ENCODE results near the gene FBH1. TPM values are rescaled to one million over a fixed set of nuclear protein-coding genes. Genes with fewer than 3 reads are reported as not detected.
A peak's percentile ranks its signal among the peaks of the same experiment; 100 is the strongest.
"Not testable (repeated sequence)": the region's sequence is repeated elsewhere in the genome, so short reads cannot be mapped to it uniquely, and the experiment has no call there.

The FBH1 gene
- total and polyA plus RNA-seq, 4 donors: 19.9 to 58.4 (median 48.1) TPM

DNA sequence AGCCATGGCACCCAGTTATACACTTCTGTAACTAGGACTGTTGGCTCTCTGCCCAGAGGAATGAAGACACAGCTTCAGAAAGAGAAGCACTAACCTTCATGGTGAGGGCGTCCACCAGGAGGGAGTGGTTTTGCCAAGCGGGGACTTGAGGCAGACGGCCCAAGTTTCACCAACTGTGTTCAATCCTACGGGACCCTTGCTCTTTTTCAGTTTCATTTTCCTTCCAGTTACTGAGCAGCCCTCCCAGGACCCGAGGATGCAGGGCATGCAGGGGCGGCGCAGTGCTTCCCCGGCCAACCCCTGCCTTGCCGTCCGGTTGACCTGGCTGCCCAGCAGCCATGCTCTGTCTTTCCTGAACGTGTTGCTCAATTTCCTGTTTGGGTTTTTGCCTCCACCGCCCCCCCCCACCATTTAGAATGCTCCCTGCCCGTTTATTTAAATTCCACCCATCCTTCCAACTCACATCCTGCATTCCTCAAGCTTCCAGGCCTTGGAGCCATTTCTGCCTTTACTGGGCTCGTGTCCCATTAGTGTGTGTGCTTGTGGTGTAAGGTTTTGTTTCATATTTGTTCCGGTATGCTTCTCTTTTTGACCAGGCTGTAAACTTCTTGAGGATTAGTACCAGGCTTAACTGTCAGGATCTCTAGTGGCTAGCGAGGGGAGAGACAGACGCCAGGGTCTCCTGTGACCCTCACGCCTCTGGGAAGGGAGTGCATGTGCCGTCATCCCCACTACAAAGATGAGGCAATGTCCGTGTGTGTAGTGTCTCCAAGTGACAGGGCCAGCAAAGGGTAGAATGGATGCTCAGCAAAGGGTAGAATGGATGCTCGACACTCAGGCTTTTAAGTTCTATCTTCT is 55.7 kb downstream of the FBH1 start:
- Histone ChIP-seq H3K4me1 (ENCODE audit: control insufficient read depth in 4 of 4, insufficient read depth in 4 of 4, low read length in 3 of 4) (peaks cover 2 to 20% (median 8%) of the 10 kb centered on the region in 4 donors), H3K27me3 (ENCODE audit: control insufficient read depth in 4 of 4, insufficient read depth in 4 of 4, low read length in 3 of 4) (no peaks in the 10 kb centered on the region), H3K9ac (ENCODE audit: low read depth in 1 of 2, low read length in 2 of 2) (peak overlapping the region in 1 of 2 donors; percentile 21), H3K9me3 (ENCODE audit: control insufficient read depth in 4 of 4, low read length in 3 of 4) (no peaks in the 10 kb centered on the region), H3K4me3 (ENCODE audit: low read depth in 1 of 3, low read length in 3 of 3) (peak overlapping the region in 1 of 3 donors; percentile 12), H3K36me3 (ENCODE audit: control insufficient read depth in 4 of 4, insufficient read depth in 3 of 4, low read depth in 1 of 4, low read length in 3 of 4) (no peaks in the 10 kb centered on the region), H3K27ac (ENCODE audit: low read depth in 1 of 2, low read length in 2 of 2) (peak overlapping the region; percentile 80 to 83)
- TF ChIP-seq FOXA2 (IDR thresholded peaks at IDR 0.05) (no peak), REST (IDR thresholded peaks at IDR 0.05) (peak; percentile 51), GABPA (IDR thresholded peaks at IDR 0.05 in 1 of 2, conservative IDR thresholded peaks at IDR 0.05 in 1 of 2) (peak in 1 of 2 donors; percentile 8), HNF4A (conservative IDR thresholded peaks at IDR 0.05) (no peak), RXRA (IDR thresholded peaks at IDR 0.05) (peak; percentile 30 to 33), EGR1 (IDR thresholded peaks at IDR 0.05; ENCODE audit: low read depth in 2 of 2) (no peak), FOXA1 (IDR thresholded peaks at IDR 0.05) (no peak), NR2F2 (IDR thresholded peaks at IDR 0.05) (peak; percentile 95), SP1 (IDR thresholded peaks at IDR 0.05) (peak; percentile 30), TAF1 (conservative IDR thresholded peaks at IDR 0.05) (no peak), RAD21 (IDR thresholded peaks at IDR 0.05) (peak in 1 of 2 donors; percentile 3)
- TF ChIP-seq, protein P1, sequence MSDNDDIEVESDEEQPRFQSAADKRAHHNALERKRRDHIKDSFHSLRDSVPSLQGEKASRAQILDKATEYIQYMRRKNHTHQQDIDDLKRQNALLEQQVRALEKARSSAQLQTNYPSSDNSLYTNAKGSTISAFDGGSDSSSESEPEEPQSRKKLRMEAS (IDR thresholded peaks at IDR 0.05): peak; percentile 32
- TF ChIP-seq, protein P2, sequence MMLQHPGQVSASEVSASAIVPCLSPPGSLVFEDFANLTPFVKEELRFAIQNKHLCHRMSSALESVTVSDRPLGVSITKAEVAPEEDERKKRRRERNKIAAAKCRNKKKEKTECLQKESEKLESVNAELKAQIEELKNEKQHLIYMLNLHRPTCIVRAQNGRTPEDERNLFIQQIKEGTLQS (IDR thresholded peaks at IDR 0.05): no peak
- TF ChIP-seq, protein P3, sequence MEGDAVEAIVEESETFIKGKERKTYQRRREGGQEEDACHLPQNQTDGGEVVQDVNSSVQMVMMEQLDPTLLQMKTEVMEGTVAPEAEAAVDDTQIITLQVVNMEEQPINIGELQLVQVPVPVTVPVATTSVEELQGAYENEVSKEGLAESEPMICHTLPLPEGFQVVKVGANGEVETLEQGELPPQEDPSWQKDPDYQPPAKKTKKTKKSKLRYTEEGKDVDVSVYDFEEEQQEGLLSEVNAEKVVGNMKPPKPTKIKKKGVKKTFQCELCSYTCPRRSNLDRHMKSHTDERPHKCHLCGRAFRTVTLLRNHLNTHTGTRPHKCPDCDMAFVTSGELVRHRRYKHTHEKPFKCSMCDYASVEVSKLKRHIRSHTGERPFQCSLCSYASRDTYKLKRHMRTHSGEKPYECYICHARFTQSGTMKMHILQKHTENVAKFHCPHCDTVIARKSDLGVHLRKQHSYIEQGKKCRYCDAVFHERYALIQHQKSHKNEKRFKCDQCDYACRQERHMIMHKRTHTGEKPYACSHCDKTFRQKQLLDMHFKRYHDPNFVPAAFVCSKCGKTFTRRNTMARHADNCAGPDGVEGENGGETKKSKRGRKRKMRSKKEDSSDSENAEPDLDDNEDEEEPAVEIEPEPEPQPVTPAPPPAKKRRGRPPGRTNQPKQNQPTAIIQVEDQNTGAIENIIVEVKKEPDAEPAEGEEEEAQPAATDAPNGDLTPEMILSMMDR (IDR thresholded peaks at IDR 0.05; ENCODE audit: low read depth, low read length, missing input control): no peak
- DNase-seq (ENCODE audit: low spot score): no peak
- 59% methylated on average over 21 of the region's 21 CpGs for WGBS

GRCh38 chr10:5946419-5946775 is 56.4 kb downstream of the FBH1 start:
- H3K27me3 ChIP-seq (ENCODE audit: control insufficient read depth in 4 of 4, insufficient read depth in 4 of 4, low read length in 3 of 4); H3K9me3 ChIP-seq (ENCODE audit: control insufficient read depth in 4 of 4, low read length in 3 of 4); DNase-seq (ENCODE audit: low spot score); H3K36me3 ChIP-seq (ENCODE audit: control insufficient read depth in 4 of 4, insufficient read depth in 3 of 4, low read depth in 1 of 4, low read length in 3 of 4); H3K4me3 ChIP-seq (ENCODE audit: low read depth in 1 of 3, low read length in 3 of 3); H3K9ac ChIP-seq (ENCODE audit: low read depth in 1 of 2, low read length in 2 of 2): not testable (repeated sequence)
- H3K27ac ChIP-seq (ENCODE audit: low read depth in 1 of 2, low read length in 2 of 2): peak overlapping the region; percentile 80 to 83
- peaks cover 2 to 25% (median 8%) of the 10 kb centered on the region in 4 donors for H3K4me1 ChIP-seq (ENCODE audit: control insufficient read depth in 4 of 4, insufficient read depth in 4 of 4, low read length in 3 of 4)
- WGBS: 91% methylated on average over 10 of the region's 10 CpGs
